ENCODE data around the gene NUTM2F. TPM values are rescaled to one million over a fixed set of nuclear protein-coding genes. Genes with fewer than 3 reads are reported as not detected.
"Not testable (repeated sequence)": the region's sequence is repeated elsewhere in the genome, so short reads cannot be mapped to it uniquely, and the experiment has no call there.

Gene NUTM2F
- total RNA-seq, 1 donor from 2014 or later: not detected

DNA sequence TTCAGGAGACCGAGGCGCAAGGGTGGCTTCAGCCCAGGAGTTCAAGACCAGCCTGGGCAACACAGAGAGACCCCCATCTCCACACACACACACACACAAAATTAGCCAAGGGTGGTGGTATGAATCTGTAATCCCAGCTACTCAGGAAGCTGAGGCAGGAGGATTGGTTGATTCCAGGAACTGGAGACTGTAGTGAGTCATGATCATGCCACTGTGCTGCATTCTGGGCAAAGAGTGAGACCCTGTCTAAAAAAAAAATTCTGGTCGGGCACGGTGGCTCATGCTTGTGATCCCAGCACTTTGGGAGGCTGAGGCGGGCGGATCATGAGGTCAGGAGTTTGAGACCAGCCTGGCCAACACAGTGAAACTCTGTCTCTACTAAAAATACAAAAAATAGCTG lies 11.2 kb upstream of the NUTM2F start:
- H3K27me3 Mint-ChIP-seq; POLR2A ChIA-PET; H3K27ac Mint-ChIP-seq; intact Hi-C loops (cut with micrococcal nuclease); H3K36me3 Mint-ChIP-seq (ENCODE audit: low read depth); CTCF ChIA-PET; DNase-seq; ATAC-seq (ENCODE audit: low read depth); H3K4me1 Mint-ChIP-seq; H3K4me3 Mint-ChIP-seq; H3K9me3 Mint-ChIP-seq: not testable (repeated sequence)

DNA sequence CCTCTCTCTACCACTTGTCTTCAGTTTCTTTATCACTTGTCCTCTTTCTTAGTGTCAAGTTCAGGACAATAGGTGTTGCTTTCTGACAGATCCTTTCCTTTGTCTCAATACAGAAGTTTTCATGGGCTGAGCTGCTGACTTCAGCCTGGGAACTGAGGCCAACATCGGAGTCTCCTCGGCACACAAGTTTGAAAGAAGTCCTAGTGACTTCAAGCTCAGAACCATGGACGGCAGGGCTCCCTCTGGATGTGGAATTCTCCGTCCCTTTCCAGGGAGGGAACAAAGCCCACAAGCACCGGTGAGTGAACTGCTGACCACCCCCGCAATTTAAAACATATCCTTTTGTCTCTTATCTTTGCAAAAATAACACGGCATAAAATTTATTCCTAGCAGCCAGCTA lies 10.3 kb upstream of the NUTM2F start:
- H3K4me3 Mint-ChIP-seq; H3K9me3 Mint-ChIP-seq; H3K4me1 Mint-ChIP-seq; ATAC-seq (ENCODE audit: low read depth); POLR2A ChIA-PET; H3K36me3 Mint-ChIP-seq (ENCODE audit: low read depth); intact Hi-C loops (cut with micrococcal nuclease); H3K27me3 Mint-ChIP-seq; CTCF ChIA-PET; H3K27ac Mint-ChIP-seq; DNase-seq: not testable (repeated sequence)

DNA sequence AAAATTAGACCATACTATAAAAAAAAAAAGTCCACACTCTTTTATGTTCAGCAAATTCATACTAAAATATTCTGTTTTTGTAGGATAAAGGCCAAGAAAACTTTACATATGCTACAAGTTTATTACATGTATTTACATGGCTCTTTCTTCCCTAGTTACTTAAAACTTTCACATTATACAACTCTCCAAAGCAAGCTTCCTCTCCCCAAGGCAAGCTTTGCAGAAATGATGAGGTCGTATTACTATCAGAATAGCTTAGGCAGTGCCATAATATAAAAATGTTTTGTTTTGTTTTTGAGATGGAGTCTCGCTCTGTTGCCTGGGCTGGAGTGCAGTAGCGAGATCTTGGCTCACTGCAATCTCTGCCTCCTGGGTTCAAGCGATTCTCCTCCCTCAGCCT lies 8.0 kb upstream of the NUTM2F start:
- H3K4me3 Mint-ChIP-seq; POLR2A ChIA-PET; CTCF ChIA-PET; DNase-seq; H3K4me1 Mint-ChIP-seq; H3K36me3 Mint-ChIP-seq (ENCODE audit: low read depth); H3K27ac Mint-ChIP-seq; H3K9me3 Mint-ChIP-seq; ATAC-seq (ENCODE audit: low read depth); intact Hi-C loops (cut with micrococcal nuclease); H3K27me3 Mint-ChIP-seq: not testable (repeated sequence)

DNA sequence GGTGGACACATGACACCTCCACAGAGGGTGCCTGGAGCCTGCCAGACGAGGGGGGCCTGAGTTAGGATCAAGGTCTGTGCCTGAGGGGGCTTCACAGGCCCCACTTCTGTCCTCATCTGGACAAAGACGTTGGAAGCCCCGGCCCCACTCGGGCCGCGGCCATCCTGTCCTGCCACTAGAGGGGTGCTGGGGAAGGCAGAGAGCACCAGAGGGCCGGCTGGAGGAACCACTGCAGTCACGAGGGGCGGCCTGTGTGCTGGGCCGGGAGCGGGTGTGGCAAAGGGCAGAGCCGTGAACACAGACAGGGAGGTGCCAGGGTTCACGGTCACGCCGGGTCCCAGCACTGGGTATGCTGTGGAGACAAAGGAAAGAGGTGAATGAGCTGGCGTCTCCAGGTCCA lies 2.9 kb downstream of the NUTM2F start:
- CTCF ChIA-PET; H3K36me3 Mint-ChIP-seq (ENCODE audit: low read depth); H3K4me1 Mint-ChIP-seq; intact Hi-C loops (cut with micrococcal nuclease); POLR2A ChIA-PET; DNase-seq; ATAC-seq (ENCODE audit: low read depth); H3K9me3 Mint-ChIP-seq; H3K4me3 Mint-ChIP-seq; H3K27ac Mint-ChIP-seq; H3K27me3 Mint-ChIP-seq: not testable (repeated sequence)

DNA sequence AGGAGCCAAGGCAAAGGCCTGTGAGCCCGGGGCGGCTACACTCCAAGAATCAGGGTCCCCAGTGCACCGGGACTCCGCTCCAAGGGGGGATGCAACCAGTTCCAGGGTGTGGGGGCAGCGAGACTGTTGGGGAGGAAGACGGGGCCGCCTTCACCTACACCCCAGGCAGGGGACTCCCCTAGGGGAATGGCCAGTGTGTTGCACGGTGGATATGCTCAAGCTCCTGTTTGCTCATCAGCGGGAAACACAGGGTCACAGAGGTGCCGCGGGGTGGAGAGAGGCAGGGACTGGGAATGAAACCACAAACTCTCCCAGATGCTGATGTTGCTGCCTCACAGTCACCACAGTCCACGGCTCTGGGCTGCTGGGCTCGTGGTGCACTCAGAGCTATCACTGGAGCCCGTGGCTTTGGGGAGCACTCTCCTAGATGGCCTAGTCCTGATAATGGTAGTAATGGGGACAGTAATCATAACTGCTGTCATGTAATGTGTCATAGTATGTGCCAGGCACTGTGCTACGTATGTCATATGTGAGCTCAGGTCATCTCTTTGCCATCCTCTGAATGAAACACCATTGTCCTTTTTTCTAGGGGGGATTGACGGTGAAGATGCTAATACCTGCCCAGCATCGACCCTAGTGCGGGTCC lies 5.2 kb downstream of the NUTM2F start:
- H3K27me3 Mint-ChIP-seq; H3K4me1 Mint-ChIP-seq; ATAC-seq (ENCODE audit: low read depth); H3K9me3 Mint-ChIP-seq; CTCF ChIA-PET; DNase-seq; H3K4me3 Mint-ChIP-seq; H3K36me3 Mint-ChIP-seq (ENCODE audit: low read depth); intact Hi-C loops (cut with micrococcal nuclease); H3K27ac Mint-ChIP-seq; POLR2A ChIA-PET: not testable (repeated sequence)

DNA sequence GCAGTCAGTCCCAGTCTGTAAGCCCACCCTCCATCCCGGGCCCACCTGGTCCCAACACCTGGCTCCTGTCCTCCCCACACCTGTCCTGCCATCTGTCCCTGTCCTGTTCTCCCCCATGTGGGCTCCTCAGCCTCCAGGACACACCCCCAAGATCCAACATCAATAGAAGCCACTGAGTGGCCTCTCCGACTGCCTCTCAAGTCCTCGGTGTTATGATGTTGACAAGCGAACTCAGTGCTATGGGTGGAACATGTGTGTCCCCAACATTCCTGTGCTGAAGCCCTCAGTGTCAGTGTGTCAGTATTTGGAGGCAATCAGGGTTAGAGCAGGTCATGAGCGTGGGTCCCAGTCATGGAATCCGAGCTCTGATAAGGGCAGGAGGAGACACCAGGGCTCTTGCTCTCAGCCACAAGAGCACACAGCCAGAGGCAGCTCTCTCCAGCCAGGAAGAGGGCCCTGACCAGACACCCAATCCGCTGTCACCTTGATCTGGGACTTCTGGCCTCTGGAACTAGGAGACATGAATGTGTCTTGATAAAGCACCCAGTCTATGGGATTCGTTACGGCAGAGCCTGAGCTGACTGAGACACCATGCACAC lies 6.0 kb downstream of the NUTM2F start:
- POLR2A ChIA-PET; CTCF ChIA-PET; DNase-seq; intact Hi-C loops (cut with micrococcal nuclease); H3K27me3 Mint-ChIP-seq; H3K36me3 Mint-ChIP-seq (ENCODE audit: low read depth); ATAC-seq (ENCODE audit: low read depth); H3K4me3 Mint-ChIP-seq; H3K9me3 Mint-ChIP-seq; H3K27ac Mint-ChIP-seq; H3K4me1 Mint-ChIP-seq: not testable (repeated sequence)

DNA sequence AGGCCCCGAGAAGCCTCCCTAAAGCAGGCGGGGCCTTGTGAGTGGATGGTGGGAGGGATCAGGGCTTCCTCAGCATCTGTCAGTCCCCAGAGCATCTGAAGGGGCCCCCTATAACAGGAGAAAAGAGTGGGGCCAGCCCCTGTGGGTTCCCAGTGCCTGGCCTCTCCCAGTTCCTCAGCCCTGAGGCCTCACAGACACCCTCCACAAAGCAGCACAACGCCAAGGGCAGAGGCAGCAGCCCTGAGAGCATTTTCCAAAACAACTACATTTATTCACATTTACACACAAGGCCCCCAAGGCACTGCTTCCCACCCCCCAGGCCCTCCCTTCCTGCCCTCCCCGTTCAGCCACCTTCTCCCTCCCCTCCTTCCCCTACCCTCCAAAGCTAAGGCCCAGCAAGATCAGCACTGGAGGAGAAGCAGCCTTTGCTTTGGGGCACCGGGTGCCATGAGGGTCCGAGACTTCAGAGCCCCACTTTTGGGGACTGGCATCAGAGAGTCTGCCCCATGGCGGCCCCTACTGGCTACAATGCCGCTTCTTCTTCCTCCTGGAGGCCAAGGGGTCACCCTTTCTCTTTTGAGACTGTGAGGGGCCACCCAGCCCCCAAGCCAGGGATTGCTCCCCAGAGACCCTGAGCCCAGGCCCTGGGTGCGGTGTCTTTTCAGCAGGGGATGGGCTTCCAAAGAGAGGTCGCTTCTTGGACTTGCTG lies 10.3 kb downstream of the NUTM2F start:
- H3K27ac Mint-ChIP-seq; H3K27me3 Mint-ChIP-seq; intact Hi-C loops (cut with micrococcal nuclease); H3K9me3 Mint-ChIP-seq; CTCF ChIA-PET; H3K36me3 Mint-ChIP-seq (ENCODE audit: low read depth); POLR2A ChIA-PET; H3K4me3 Mint-ChIP-seq; ATAC-seq (ENCODE audit: low read depth); DNase-seq; H3K4me1 Mint-ChIP-seq: not testable (repeated sequence)

DNA sequence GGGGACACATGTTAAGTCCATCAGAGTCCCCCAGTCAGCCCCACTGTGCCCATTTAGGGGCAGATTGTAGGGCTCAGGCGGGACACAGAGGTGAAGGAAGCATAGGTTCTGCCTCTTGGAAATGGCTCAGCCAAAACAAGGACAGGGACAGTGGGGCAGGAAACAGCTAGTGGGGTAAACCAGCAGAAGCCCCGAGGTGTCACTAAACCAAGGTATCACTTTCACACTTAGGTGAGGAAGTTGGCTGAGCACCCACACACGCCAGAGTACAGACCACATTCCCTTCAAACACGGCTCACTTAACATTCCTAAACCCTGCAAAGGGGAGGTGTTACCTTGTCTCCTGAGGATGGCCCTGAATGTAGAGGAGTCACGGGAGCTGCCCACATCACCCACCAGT lies 12.2 kb downstream of the NUTM2F start:
- intact Hi-C loops (cut with micrococcal nuclease); H3K4me1 Mint-ChIP-seq; DNase-seq; H3K27me3 Mint-ChIP-seq; H3K27ac Mint-ChIP-seq; CTCF ChIA-PET; H3K9me3 Mint-ChIP-seq; H3K4me3 Mint-ChIP-seq; POLR2A ChIA-PET; H3K36me3 Mint-ChIP-seq (ENCODE audit: low read depth); ATAC-seq (ENCODE audit: low read depth): not testable (repeated sequence)

DNA sequence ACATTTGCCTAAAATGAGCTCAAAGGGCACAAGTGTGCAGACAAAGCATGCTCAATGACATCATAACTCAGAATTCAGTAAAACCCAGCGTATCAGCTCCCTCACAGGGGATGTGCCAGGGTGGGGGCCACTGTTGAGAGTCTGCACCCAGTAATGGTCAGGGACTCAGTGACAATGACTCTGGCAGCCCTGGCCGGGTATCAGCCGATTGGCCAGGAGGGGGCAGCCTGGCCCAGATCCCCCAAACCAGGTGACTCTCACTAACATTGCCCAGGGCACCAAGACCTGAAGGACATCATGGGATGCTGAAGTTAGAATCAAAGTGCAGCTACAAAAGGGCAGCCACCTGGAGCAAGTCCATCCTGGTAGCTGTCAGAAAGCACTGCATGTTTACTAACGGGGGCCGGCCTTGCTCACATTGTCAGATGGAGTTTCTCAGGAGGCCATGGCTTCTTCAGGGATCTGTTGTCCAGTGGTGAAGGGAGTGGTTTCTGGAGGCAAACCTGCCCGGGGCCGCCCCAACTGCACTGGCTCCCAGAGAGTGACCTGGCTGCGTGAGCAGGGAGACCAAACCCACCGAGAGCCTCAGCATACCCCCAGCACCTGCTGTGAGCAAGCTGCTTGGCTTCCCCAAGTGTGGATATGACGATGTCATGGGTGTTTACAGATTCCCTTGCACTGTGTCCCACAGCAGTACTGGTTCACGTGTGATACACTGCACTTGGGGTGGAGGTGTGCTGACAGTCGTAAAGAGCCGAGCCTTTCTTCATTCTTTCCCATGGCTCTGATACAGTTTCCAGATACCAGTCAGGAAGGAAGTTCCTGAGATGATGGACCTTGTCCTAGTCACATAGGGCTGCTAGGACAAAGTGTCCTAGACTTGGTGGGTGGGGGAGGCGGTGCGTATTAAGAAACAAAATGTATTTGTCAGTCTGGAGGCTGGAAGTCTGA lies 13.1 kb downstream of the NUTM2F start:
- H3K9me3 Mint-ChIP-seq; POLR2A ChIA-PET; H3K27me3 Mint-ChIP-seq; H3K4me3 Mint-ChIP-seq; H3K27ac Mint-ChIP-seq; H3K4me1 Mint-ChIP-seq; H3K36me3 Mint-ChIP-seq (ENCODE audit: low read depth); ATAC-seq (ENCODE audit: low read depth); DNase-seq; intact Hi-C loops (cut with micrococcal nuclease); CTCF ChIA-PET: not testable (repeated sequence)

Data from activated B cell treated with CpG ODN at 0.5 μM for 24 hours (primary cell).